ENCODE measurements around the gene NEK10.

Gene NEK10

DNA sequence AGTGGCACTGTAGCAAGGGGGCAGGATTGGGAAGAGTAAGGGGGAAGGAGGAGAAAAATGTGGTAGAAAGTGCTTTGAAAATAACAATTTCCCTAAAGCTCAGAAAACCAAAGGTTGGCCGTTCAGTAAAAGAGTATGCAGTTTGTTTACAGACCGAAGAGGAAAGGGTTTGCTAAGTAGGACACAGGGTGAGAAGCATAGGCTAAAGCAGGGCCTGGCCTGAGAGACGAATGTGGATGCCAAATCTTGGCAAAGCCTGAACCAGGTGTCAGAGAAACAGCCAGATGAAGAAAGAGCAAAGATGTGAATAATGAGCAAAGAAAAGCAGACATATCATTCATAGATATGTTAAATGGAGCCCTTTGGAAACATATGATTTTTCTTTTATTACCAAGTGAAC is 17.1 kb downstream of the NEK10 start:
- no peak for DNase-seq
- Histone ChIP-seq H3K79me1 (ENCODE audit: low read length) (no peaks in the 10 kb centered on the region), H4K12ac (ENCODE audit: low read depth, low read length) (no peak overlapping the region), H3K4me2 (ENCODE audit: low read length) (no peak overlapping the region), H2BK5ac (ENCODE audit: low read depth, low read length, poor library complexity) (no peak overlapping the region), H2BK12ac (ENCODE audit: low read length) (no peak overlapping the region), H3K4me1 (ENCODE audit: control insufficient read depth in 1 of 2, insufficient read depth in 2 of 2, low read length in 2 of 2) (no peaks in the 10 kb centered on the region), H2BK120ac (ENCODE audit: insufficient read depth, low read length, poor library complexity) (no peak overlapping the region), H2AK5ac (ENCODE audit: low read length) (no peak overlapping the region), H3K4ac (ENCODE audit: low read depth, low read length) (no peak overlapping the region), H3K79me2 (ENCODE audit: control insufficient read depth, insufficient read depth, low read length, poor library complexity) (no peaks in the 10 kb centered on the region), H4K8ac (ENCODE audit: low read depth, low read length) (no peak overlapping the region), H3K36me3 (ENCODE audit: control insufficient read depth in 1 of 2, insufficient read depth in 2 of 2, low read length in 2 of 2) (no peaks in the 10 kb centered on the region), H4K91ac (ENCODE audit: low read depth, low read length) (no peak overlapping the region), H3K27ac (ENCODE audit: low read depth, low read length) (no peak overlapping the region), H3K23ac (ENCODE audit: low read length) (no peak overlapping the region), H3K9ac (ENCODE audit: low read length) (no peak overlapping the region), H2AFZ (ENCODE audit: insufficient read depth, low read length, poor library complexity) (no peak overlapping the region), H3K9me3 (ENCODE audit: insufficient read depth, low read depth, low read length) (no peaks in the 10 kb centered on the region), H3K14ac (ENCODE audit: low read length) (no peak overlapping the region), H3K18ac (ENCODE audit: low read length) (no peak overlapping the region), H3K27me3 (ENCODE audit: insufficient read depth, low read length) (no peaks in the 10 kb centered on the region), H3K4me3 (ENCODE audit: low read depth, low read length) (no peak overlapping the region)
- WGBS (ENCODE audit: extremely low coverage, insufficient coverage, insufficient read length) = no CpG with 5 or more reads among the region's 3 CpGs

DNA sequence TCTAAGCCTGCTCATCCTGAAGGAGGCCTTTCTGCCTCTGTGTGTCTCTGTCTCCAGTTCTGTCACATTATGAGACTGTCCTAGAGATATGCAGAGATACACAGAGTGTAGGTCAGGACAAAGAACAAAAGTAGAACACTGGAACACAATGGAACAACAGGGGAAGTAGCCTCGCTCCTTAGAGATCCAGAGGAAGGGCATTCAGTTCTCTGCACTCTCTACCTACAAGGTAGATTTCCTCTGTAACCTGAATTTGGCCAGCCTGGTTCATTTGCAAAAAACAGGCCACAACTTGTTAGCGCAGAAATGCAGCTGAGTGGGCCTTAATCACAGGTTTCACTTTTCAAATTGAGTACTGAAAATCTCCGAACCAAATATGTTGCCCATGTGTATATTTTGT is 19.4 kb downstream of the NEK10 start:
- Histone ChIP-seq H4K12ac (ENCODE audit: low read depth, low read length) (no peak overlapping the region), H3K18ac (ENCODE audit: low read length) (no peak overlapping the region), H3K9ac (ENCODE audit: low read length) (no peak overlapping the region), H3K4me1 (ENCODE audit: control insufficient read depth in 1 of 2, insufficient read depth in 2 of 2, low read length in 2 of 2) (no peaks in the 10 kb centered on the region), H3K79me1 (ENCODE audit: low read length) (no peaks in the 10 kb centered on the region), H3K36me3 (ENCODE audit: control insufficient read depth in 1 of 2, insufficient read depth in 2 of 2, low read length in 2 of 2) (no peaks in the 10 kb centered on the region), H3K27ac (ENCODE audit: low read depth, low read length) (no peak overlapping the region), H2AFZ (ENCODE audit: insufficient read depth, low read length, poor library complexity) (no peak overlapping the region), H4K91ac (ENCODE audit: low read depth, low read length) (no peak overlapping the region), H2AK5ac (ENCODE audit: low read length) (no peak overlapping the region), H3K9me3 (ENCODE audit: insufficient read depth, low read depth, low read length) (no peaks in the 10 kb centered on the region), H3K27me3 (ENCODE audit: insufficient read depth, low read length) (no peaks in the 10 kb centered on the region), H3K23ac (ENCODE audit: low read length) (no peak overlapping the region), H3K4ac (ENCODE audit: low read depth, low read length) (no peak overlapping the region), H3K4me3 (ENCODE audit: low read depth, low read length) (no peak overlapping the region), H4K8ac (ENCODE audit: low read depth, low read length) (no peak overlapping the region), H2BK5ac (ENCODE audit: low read depth, low read length, poor library complexity) (no peak overlapping the region), H3K79me2 (ENCODE audit: control insufficient read depth, insufficient read depth, low read length, poor library complexity) (no peaks in the 10 kb centered on the region), H3K14ac (ENCODE audit: low read length) (no peak overlapping the region), H2BK120ac (ENCODE audit: insufficient read depth, low read length, poor library complexity) (no peak overlapping the region), H2BK12ac (ENCODE audit: low read length) (no peak overlapping the region), H3K4me2 (ENCODE audit: low read length) (no peak overlapping the region)
- no CpG with 5 or more reads among the region's 3 CpGs for WGBS (ENCODE audit: extremely low coverage, insufficient coverage, insufficient read length)
- no peak for DNase-seq

DNA sequence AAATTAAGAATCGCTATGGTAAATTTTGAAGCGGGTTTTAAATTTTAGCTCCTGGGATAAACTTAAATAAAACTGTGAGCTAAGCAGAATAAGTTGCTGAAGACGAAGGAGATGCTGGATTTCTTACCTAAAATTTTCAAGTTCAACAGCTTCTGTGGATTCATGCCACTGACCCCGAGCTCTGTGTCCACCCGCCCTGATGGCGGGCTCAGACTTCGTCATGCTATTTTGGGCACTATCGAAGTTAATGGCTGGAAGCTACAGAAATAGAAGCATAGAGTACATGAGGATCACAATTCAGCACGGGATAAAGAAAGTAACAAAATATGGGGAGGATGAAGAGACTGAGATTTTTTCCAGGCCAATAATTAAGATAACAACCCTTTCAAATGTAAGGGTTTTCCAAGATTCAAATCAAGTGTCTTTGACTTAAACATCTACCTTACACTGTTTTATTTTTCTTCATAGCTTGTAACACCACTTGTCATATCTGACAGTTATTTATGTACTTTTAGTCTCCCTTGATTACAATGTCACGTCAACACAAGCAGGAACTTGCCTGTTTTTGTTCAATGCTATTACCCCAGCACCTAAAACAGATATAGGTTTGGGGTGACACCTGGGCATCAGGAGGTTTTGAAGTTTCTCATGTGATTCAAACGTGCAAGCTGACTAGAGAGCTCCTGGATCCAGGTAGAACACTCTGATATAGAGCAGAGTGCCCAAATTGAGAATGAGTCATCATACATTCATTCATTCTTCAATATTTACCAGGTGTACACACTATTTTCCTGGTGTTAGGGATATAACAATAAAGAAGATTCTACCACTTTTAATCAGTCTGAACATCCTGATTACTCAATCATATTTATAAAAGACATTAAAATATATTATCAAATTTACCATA is 23.0 kb downstream of the NEK10 start:
- H3K4ac ChIP-seq (ENCODE audit: low read depth, low read length) = no peak overlapping the region
- H3K4me1 ChIP-seq (ENCODE audit: control insufficient read depth in 1 of 2, insufficient read depth in 2 of 2, low read length in 2 of 2) = no peaks in the 10 kb centered on the region
- no peak overlapping the region for H3K4me3 ChIP-seq (ENCODE audit: low read depth, low read length)
- no peak overlapping the region for H4K12ac ChIP-seq (ENCODE audit: low read depth, low read length)
- H2BK120ac ChIP-seq (ENCODE audit: insufficient read depth, low read length, poor library complexity) = no peak overlapping the region
- H4K91ac ChIP-seq (ENCODE audit: low read depth, low read length) = no peak overlapping the region
- H3K18ac ChIP-seq (ENCODE audit: low read length) = no peak overlapping the region
- H2BK5ac ChIP-seq (ENCODE audit: low read depth, low read length, poor library complexity) = no peak overlapping the region
- H2BK12ac ChIP-seq (ENCODE audit: low read length) = no peak overlapping the region
- no peak overlapping the region for H3K27ac ChIP-seq (ENCODE audit: low read depth, low read length)
- no peak overlapping the region for H3K23ac ChIP-seq (ENCODE audit: low read length)
- no peak for DNase-seq
- H3K79me1 ChIP-seq (ENCODE audit: low read length) = no peaks in the 10 kb centered on the region
- H4K8ac ChIP-seq (ENCODE audit: low read depth, low read length) = no peak overlapping the region
- H3K4me2 ChIP-seq (ENCODE audit: low read length) = no peak overlapping the region
- no peaks in the 10 kb centered on the region for H3K79me2 ChIP-seq (ENCODE audit: control insufficient read depth, insufficient read depth, low read length, poor library complexity)
- H3K9me3 ChIP-seq (ENCODE audit: insufficient read depth, low read depth, low read length) = no peaks in the 10 kb centered on the region
- H2AK5ac ChIP-seq (ENCODE audit: low read length) = no peak overlapping the region
- no peak overlapping the region for H2AFZ ChIP-seq (ENCODE audit: insufficient read depth, low read length, poor library complexity)
- H3K27me3 ChIP-seq (ENCODE audit: insufficient read depth, low read length) = no peaks in the 10 kb centered on the region
- no peak overlapping the region for H3K14ac ChIP-seq (ENCODE audit: low read length)
- H3K36me3 ChIP-seq (ENCODE audit: control insufficient read depth in 1 of 2, insufficient read depth in 2 of 2, low read length in 2 of 2) = no peaks in the 10 kb centered on the region
- WGBS (ENCODE audit: extremely low coverage, insufficient coverage, insufficient read length) = no CpG with 5 or more reads among the region's 11 CpGs
- no peak overlapping the region for H3K9ac ChIP-seq (ENCODE audit: low read length)

DNA sequence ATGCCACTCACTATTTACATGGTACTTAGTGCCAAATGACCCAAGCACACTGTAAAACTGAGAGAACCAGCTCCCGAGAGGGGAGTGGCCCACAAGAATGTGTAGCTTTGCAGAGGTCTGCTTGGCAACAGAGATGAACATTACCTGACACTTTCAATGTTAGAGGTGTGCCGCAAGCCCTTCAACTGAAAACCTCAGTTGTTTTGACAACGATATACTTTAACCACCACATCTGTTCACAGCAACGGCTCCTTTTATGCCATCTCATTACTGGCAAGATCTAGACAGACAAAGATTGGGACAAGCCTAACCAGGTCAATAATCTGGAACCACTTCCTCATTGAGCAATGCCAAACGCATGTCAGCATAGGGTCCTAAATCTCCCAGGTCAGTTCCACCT is 23.7 kb downstream of the NEK10 start:
- no peaks in the 10 kb centered on the region for H3K79me2 ChIP-seq (ENCODE audit: control insufficient read depth, insufficient read depth, low read length, poor library complexity)
- H3K18ac ChIP-seq (ENCODE audit: low read length) = no peak overlapping the region
- H3K9ac ChIP-seq (ENCODE audit: low read length) = no peak overlapping the region
- H3K4me2 ChIP-seq (ENCODE audit: low read length) = no peak overlapping the region
- H4K91ac ChIP-seq (ENCODE audit: low read depth, low read length) = no peak overlapping the region
- no peaks in the 10 kb centered on the region for H3K79me1 ChIP-seq (ENCODE audit: low read length)
- H2BK12ac ChIP-seq (ENCODE audit: low read length) = no peak overlapping the region
- no peak for DNase-seq
- H2AK5ac ChIP-seq (ENCODE audit: low read length) = no peak overlapping the region
- no CpG with 5 or more reads among the region's 5 CpGs for WGBS (ENCODE audit: extremely low coverage, insufficient coverage, insufficient read length)
- H3K14ac ChIP-seq (ENCODE audit: low read length) = no peak overlapping the region
- H3K9me3 ChIP-seq (ENCODE audit: insufficient read depth, low read depth, low read length) = no peaks in the 10 kb centered on the region
- no peaks in the 10 kb centered on the region for H3K4me1 ChIP-seq (ENCODE audit: control insufficient read depth in 1 of 2, insufficient read depth in 2 of 2, low read length in 2 of 2)
- H2BK120ac ChIP-seq (ENCODE audit: insufficient read depth, low read length, poor library complexity) = no peak overlapping the region
- no peak overlapping the region for H3K4me3 ChIP-seq (ENCODE audit: low read depth, low read length)
- H4K12ac ChIP-seq (ENCODE audit: low read depth, low read length) = no peak overlapping the region
- H3K27me3 ChIP-seq (ENCODE audit: insufficient read depth, low read length) = no peaks in the 10 kb centered on the region
- H2AFZ ChIP-seq (ENCODE audit: insufficient read depth, low read length, poor library complexity) = no peak overlapping the region
- H4K8ac ChIP-seq (ENCODE audit: low read depth, low read length) = no peak overlapping the region
- no peak overlapping the region for H3K27ac ChIP-seq (ENCODE audit: low read depth, low read length)
- H2BK5ac ChIP-seq (ENCODE audit: low read depth, low read length, poor library complexity) = no peak overlapping the region
- no peak overlapping the region for H3K4ac ChIP-seq (ENCODE audit: low read depth, low read length)
- no peaks in the 10 kb centered on the region for H3K36me3 ChIP-seq (ENCODE audit: control insufficient read depth in 1 of 2, insufficient read depth in 2 of 2, low read length in 2 of 2)
- H3K23ac ChIP-seq (ENCODE audit: low read length) = no peak overlapping the region
